T follicular helper cell (primary cell): ENCODE data around the gene RCL1.

Source experiments
- DNase-seq: peaks from one replicate; pipeline ENCODE4 v3.0.0-alpha.2; 2020; ENCODE audit warnings: low read depth

Gene RCL1

GRCh38 chr9:4812858-4813257, 20.1 kb downstream of the RCL1 start:
- no peak for DNase-seq

DNA sequence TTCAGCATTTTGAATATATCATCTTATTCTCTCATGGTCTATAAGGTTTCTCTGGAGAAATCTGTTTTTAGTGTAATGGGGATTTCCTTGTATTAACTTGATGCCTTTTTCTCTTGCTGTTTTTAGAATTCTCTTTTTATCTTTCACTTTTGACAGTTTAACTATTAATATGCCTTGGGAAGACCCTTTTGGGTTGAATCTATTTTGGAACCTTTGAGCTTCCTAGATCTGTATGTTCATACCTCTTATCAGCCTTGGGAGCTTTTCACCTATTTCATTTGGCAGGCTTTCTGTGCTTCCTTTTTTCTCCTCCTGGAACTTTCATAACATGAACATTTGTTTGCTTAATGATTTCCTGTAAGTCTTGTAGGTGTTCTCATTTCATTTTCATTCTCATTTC, 22.2 kb downstream of the RCL1 start:
- no peak for DNase-seq

DNA sequence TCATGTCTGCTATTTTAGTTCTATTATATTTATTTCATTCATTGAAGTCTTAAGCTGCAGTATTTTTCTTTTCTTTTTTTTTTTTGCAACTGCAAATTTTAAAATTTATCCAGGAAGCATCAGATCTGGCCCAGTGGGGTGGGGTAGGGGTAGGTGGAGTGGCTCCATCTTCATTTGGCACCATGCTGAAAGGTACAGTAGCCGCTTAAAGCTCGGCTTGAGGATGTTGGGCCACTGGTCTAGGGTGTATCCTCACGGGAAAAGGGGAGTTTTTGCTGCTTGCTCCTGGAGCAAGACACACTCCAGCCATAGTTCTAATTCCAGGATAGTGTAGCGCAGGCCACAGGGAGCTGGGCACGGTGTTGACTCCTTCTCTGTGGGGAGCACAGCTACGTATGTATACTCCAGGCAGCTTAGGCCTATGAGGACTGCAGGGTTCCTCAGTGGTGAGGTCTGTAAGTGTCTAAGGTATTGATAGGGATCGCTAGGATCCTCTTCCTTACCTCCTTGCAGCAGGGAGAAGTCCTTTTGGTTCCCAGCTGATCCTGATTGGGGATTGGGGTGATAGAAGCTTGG, 22.7 kb downstream of the RCL1 start:
- DNase-seq, result no peak

DNA sequence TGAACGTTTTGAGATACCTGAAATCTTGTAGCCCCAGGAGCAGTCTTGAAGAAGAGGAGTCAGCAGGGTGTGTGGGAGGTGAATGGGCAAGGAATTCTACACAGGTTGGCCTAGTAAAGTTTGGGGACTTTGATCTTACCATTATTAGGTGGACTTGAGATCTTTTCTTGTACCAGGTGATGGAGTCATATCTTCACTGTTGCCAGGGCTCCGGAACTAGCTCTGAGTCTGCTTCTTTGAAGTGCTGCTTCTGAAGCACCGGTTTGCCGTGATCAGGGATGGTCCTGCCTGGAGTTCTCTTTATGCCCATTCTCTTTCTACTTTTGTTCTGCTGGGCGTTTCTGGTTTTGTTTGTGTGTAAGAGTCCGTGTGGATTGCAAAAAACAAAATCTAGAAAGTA, 27.4 kb downstream of the RCL1 start:
- DNase-seq, result no peak

DNA sequence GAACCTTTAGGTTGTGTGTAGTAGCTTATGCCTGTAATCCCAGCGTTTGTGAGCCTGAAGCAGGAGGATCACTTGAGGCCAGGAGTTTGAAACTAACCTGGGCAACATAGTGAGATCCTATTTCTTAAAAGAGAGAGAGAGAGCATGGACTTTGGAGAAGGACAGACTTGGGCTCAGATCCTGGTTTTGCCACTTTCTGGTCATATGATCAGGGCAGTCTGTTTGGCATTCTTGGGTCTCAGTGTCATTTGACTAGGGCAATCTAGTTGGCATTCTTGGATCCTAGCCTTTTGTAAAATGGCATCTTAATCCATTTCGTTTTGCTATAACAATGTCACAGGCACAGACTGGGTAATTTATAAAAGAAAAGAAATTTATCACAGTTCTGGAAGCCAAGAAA, 28.4 kb downstream of the RCL1 start:
- DNase-seq, result no peak

DNA sequence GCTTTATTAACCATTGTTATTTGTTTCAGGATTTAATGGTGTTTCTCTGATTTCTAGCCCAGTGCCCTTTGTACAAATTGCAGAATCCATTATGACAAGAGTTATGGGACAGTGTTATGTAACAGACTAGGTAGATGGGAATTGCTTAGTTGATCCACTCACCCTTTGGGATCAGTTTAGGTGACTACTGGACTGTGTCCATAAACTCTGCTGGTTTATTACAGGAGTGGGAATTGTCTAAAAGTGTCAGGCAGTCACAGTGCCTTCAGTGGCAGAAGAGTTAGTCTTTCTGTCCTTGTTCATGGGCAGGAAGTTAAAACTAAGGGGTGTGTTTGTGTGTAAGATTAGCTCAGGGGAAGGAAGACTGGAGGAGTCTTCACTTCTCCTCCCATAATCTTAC, 29.3 kb downstream of the RCL1 start:
- DNase-seq, result no peak

GRCh38 chr9:4826417-4827166, 33.8 kb downstream of the RCL1 start:
- DNase-seq, result no peak

- DNase-seq, result no peak
Measured at GRCh38 chr9:4827224-4827623, 34.5 kb downstream of the RCL1 start.

- no peak for DNase-seq
Measured at GRCh38 chr9:4828761-4829160, 36.0 kb downstream of the RCL1 start.

DNA sequence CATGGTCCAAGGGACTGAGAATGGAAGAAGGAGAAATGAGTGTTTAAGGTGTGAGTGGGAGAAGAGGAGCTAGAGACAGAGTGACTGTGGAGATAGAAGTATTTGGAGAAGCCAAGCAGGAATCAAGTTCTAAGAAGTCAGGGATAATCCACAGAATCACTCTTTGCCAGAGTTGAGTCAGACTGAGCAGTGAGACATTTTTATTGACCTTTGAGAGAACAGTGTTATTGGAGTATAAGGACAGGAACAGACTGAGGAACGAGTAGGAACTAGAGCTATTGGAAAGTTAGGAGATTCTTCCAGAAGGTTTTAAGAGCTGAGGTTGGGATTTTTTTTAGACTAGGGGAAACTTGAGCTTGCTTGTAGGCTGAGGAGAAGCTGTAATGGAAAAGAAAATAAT, 37.2 kb downstream of the RCL1 start:
- no peak for DNase-seq

DNA sequence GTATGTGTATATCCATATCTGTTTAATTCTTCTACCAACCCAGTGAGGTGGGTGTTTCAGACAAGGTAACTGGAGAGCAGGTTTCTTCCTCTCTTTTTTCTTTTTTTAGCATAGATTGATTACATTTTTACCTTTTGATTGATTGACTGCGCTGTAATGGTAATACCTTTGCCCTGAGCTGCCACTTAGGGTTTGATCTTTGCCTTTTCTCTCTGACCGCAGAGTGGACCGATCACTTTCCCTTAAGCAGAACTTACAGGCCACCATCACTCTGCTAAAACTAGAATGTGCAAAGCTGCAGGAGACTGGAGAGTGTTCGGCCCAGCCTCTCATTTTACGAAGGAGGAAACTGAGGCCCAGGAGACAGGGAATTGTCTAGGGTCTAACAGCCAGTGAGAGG, 38.0 kb downstream of the RCL1 start:
- no peak for DNase-seq

DNA sequence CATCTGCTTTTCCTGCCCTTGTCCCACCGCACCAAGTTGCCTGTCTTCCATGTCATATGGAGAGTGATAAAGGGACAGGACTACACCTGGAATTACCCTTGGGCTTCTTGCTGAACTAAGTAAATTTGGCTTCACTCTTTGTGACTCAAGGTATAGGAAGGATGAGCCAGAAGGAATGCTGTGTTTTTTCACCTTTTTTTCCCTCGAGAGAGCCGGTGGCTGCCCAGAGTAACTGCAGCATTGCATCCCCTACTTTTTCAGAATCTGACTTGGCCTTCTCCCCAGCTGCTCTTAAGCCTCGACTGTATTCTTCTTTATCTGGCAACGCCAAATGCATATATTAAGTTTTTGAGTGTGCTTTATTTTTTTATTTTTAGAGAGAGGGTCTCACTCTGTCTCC, 38.4 kb downstream of the RCL1 start:
- DNase-seq, result no peak

DNA sequence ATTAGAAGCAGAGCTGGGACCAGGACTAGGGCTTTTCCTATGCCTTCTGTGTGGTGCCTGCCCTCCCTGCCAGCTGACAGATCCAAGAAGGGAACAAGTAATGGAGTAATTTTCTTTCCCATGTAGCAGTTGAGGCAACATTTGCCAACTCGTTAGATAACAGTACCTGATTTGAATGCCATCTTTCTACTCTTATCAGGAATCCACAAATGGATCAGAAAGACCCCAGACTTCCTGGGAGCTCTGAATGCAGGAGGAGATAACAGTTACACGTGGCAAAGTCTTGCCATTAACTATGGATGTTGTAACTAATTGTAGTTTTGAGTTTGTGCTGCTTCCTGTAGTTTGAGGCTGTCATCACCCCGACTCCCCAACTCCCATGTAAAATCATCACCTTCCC, 39.2 kb downstream of the RCL1 start:
- no peak for DNase-seq

DNA sequence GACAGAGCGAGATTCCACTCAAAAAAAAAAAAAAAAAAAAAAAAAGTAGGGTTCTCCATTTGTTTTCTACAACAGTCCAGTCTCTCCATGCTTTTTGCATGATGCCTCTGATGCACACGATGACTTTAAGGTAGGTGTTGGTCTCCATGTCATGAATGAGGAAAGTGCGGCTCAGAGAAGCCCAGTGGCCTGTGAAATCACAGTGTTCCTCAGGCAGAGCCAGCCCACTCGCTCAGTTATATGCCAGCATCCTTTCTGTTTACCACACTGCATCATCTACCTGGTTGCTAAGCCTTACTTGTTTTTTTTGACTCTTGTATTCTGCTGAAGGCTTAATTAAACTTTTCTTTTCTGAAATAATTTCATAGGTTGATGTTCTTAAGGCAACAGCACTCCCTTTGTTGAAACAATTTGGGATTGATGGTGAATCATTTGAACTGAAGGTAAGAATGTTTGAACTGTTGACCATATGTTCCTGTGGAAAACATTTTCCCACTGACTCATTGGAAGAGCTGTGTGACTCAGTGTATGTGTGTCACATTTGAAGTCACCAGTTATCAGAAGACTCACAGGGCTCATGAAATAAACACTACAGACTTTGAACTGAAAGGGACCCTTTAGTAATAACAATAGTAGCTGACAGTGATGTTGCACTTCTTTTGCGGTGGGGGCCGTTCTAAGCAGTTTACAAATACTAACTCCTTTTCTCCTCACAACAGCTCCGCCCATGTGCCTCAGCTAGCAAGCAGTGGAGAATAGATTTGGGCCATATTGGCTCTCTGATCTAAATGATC, 40.2 kb downstream of the RCL1 start:
- no peak for DNase-seq

- DNase-seq, result no peak
Measured at GRCh38 chr9:4833781-4834560, 41.2 kb downstream of the RCL1 start.

GRCh38 chr9:4836676-4837075, 43.9 kb downstream of the RCL1 start:
- no peak for DNase-seq

GRCh38 chr9:4837261-4838188, 44.8 kb downstream of the RCL1 start:
- no peak for DNase-seq

DNA sequence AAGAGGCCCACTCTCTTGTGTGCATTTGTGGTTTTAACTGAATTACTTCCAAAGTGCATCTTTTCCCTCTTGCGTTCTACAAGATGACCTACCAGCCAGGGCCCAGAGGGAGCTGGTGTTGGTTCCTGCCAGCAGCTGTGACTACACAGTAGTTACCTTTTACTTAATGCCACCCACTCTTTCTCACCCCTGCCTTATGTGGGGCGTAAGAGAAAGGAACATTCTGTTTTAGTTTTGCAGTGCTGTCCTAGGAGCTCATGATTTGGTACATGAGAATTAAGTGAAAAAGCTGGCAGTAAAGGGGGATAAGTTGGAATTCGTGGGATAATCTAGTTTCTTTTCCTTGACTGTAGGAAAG, 45.4 kb downstream of the RCL1 start:
- DNase-seq, result no peak

- DNase-seq, result no peak
Measured at GRCh38 chr9:4839470-4839912, 46.7 kb downstream of the RCL1 start.

- DNase-seq, result no peak
Measured at GRCh38 chr9:4840018-4840417, 47.3 kb downstream of the RCL1 start.

- DNase-seq, result no peak
Measured at GRCh38 chr9:4842213-4842612, 49.5 kb downstream of the RCL1 start.
